Fibroblast of lung (primary cell): Measurements from ENCODE around the gene RUBCNL.

Experiments
- CTCF ChIP-seq, 2 donors: IDR thresholded peaks in 1 of 2; conservative IDR thresholded peaks in 1 of 2; 1 replicate in 1 of 2; 2 replicates in 1 of 2; pipeline ENCODE4 v1.5.1; 2011 to 2012; ENCODE audit warnings: low read length in 2 of 2, control low read depth in 1 of 2, inconsistent platforms in 1 of 2, low read depth in 1 of 2, mild to moderate bottlenecking in 1 of 2
- EZH2 ChIP-seq: IDR thresholded peaks from 2 replicates; pipeline ENCODE4 v1.5.1; 2012; ENCODE audit warnings: low read length, control low read depth, mild to moderate bottlenecking; ENCODE audit errors: missing control alignments

- no peak for TF ChIP-seq EZH2
- TF ChIP-seq CTCF (conservative IDR thresholded peaks at IDR 0.05 in 1 of 2, IDR thresholded peaks at IDR 0.05 in 1 of 2; ENCODE audit: low read depth in 1 of 2, low read length in 2 of 2): no peak
These were observed 38.1 kb downstream of the RUBCNL start for GRCh38 chr13:46348961-46349360.
